ENCODE results near the gene P3H2. TPM values are rescaled to one million over a fixed set of nuclear protein-coding genes. Genes with fewer than 3 reads are reported as not detected.
"Not testable (repeated sequence)": the region's sequence is repeated elsewhere in the genome, so short reads cannot be mapped to it uniquely, and the experiment has no call there.

The P3H2 gene
- total RNA-seq, 4 donors from 2014 or later, result 4.2 to 20.2 (median 5.7) TPM

GRCh38 chr3:190073264-190074008, 47.3 kb downstream of the P3H2 start:
- no peaks in the 10 kb centered on the region for H3K36me3 ChIP-seq
- 75 to 78% methylated on average over 6 of the region's 6 CpGs for WGBS, 2 donors
- no peak overlapping the region for H3K4me3 ChIP-seq (replicated peaks in 1 of 3)
- no peak overlapping the region for H3K27ac ChIP-seq
- H3K4me1 ChIP-seq, result peaks cover 12 to 22% of the 10 kb centered on the region in 2 donors
- TF ChIP-seq CTCF (IDR thresholded peaks at IDR 0.05) (no peak), POLR2A (IDR thresholded peaks at IDR 0.05) (no peak)
- DNase-seq, result no peak
- no peaks in the 10 kb centered on the region for H3K27me3 ChIP-seq
- intact Hi-C loops (cut with DNase I), result no loop called here
- no peaks in the 10 kb centered on the region for H3K9me3 ChIP-seq

DNA sequence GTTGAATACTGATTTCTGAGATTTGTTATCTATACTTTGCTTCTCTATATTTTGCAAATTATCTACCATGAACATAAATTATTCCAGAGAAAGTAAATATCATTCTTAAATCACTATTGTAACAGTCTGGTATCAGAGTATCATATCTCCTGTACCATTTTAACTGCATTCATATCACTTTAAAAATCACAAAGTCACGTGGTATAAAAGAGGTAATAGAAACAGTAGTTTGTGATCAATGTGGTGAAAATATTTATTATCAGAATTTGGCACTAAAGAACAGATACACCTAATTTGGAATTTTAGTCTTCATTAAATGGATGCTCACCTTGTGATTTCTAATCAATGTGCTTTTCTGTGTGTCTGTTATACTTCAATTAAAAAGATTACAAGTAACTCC, 47.8 kb downstream of the P3H2 start:
- intact Hi-C loops (cut with DNase I), result no loop called here
- peaks cover 12 to 22% of the 10 kb centered on the region in 2 donors for H3K4me1 ChIP-seq
- H3K4me3 ChIP-seq (replicated peaks in 1 of 3), result no peak overlapping the region
- TF ChIP-seq POLR2A (IDR thresholded peaks at IDR 0.05), result no peak
- TF ChIP-seq CTCF (IDR thresholded peaks at IDR 0.05), result no peak
- no peaks in the 10 kb centered on the region for H3K9me3 ChIP-seq
- DNase-seq, result no peak
- H3K36me3 ChIP-seq, result no peaks in the 10 kb centered on the region
- no peaks in the 10 kb centered on the region for H3K27me3 ChIP-seq
- H3K27ac ChIP-seq, result no peak overlapping the region
- 72 to 82% methylated on average over 1 of the region's 1 CpG for WGBS, 2 donors

DNA sequence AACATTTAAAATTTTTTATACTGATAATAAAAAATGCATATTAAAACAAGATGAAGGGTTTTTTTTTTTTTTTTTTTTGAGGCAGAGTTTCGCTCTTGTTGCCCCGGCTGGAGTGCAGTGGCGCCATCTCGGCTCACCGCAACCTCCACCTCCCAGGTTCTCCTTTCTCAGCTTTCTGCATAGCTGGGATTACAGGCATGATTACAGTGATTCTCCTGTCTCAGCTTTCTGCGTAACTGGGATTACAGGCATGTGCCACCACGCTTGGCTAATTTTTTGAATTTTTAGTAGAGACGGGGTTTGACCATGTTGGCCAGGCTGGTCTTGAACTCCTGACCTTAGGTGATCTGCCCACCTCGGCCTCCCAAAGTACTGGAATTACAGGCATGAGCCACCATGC, 48.8 kb downstream of the P3H2 start:
- 94 to 95% methylated on average over 9 of the region's 9 CpGs for WGBS, 2 donors
- H3K4me1 ChIP-seq, result peaks cover 8 to 12% of the 10 kb centered on the region in 2 donors
- H3K27me3 ChIP-seq; H3K4me3 ChIP-seq (replicated peaks in 1 of 3); H3K36me3 ChIP-seq; DNase-seq; intact Hi-C loops (cut with DNase I); H3K27ac ChIP-seq; H3K9me3 ChIP-seq: not testable (repeated sequence)

- DNase-seq, result no peak
- intact Hi-C loops (cut with DNase I), result no loop called here
- H3K4me3 ChIP-seq (replicated peaks in 1 of 3), result no peak overlapping the region
- no peak for TF ChIP-seq CTCF (IDR thresholded peaks at IDR 0.05)
- TF ChIP-seq POLR2A (IDR thresholded peaks at IDR 0.05), result no peak
- no peaks in the 10 kb centered on the region for H3K9me3 ChIP-seq
- WGBS, 2 donors, result 90 to 92% methylated on average over 5 of the region's 5 CpGs
- H3K4me1 ChIP-seq, result peaks cover 0 to under 1% of the 10 kb centered on the region in 2 donors
- no peak overlapping the region for H3K27ac ChIP-seq
- no peaks in the 10 kb centered on the region for H3K36me3 ChIP-seq
- no peaks in the 10 kb centered on the region for H3K27me3 ChIP-seq
Measured at GRCh38 chr3:190070622-190071347, 49.9 kb downstream of the P3H2 start.

- H3K4me3 ChIP-seq (replicated peaks in 1 of 3), result no peak overlapping the region
- intact Hi-C loops (cut with DNase I), result no loop called here
- 85 to 91% methylated on average over 2 of the region's 2 CpGs for WGBS, 2 donors
- H3K9me3 ChIP-seq, result no peaks in the 10 kb centered on the region
- TF ChIP-seq CTCF (IDR thresholded peaks at IDR 0.05) (no peak), POLR2A (IDR thresholded peaks at IDR 0.05) (no peak)
- H3K27me3 ChIP-seq, result no peaks in the 10 kb centered on the region
- no peaks in the 10 kb centered on the region for H3K4me1 ChIP-seq
- DNase-seq, result no peak
- H3K27ac ChIP-seq, result no peak overlapping the region
- no peaks in the 10 kb centered on the region for H3K36me3 ChIP-seq
Measured at GRCh38 chr3:190065204-190065603, 55.5 kb downstream of the P3H2 start.

All from thyroid gland (tissue), 4 donors.